PFSK-1 (cell line): ENCODE measurements around the gene ZNF511.

Source experiments
- FOXP2 ChIP-seq: optimal IDR thresholded peaks from 2 replicates; pipeline ENCODE3; 2011; ENCODE audit warnings: borderline replicate concordance, control low read depth, inconsistent platforms; ENCODE audit not compliant: insufficient read depth; ENCODE audit errors: extremely low read length, extremely low read depth
- POLR2AphosphoS5 ChIP-seq: IDR thresholded peaks from 2 replicates; pipeline ENCODE4 v1.6.1; 2012; ENCODE audit warnings: low read depth, mild to moderate bottlenecking, control low read depth, low read length, moderate library complexity
- SIN3A ChIP-seq: IDR thresholded peaks from 2 replicates; pipeline ENCODE4 v1.6.1; 2012; ENCODE audit warnings: mild to moderate bottlenecking, low read length, moderate library complexity, borderline replicate concordance; ENCODE audit not compliant: insufficient read depth
- TAF1 ChIP-seq: IDR thresholded peaks from 2 replicates; pipeline ENCODE4 v1.6.1; 2012; ENCODE audit warnings: low read length, control low read depth, borderline replicate concordance; ENCODE audit not compliant: insufficient read depth
- TF ChIP-seq, protein P1 (sequence below), 2 experiments: IDR thresholded peaks; 2 replicates each; pipeline versions ENCODE4 v1.6.1 to v1.8.0; 2011 to 2012; ENCODE audit warnings: low read depth in 2 of 2, low read length in 2 of 2, control low read depth in 1 of 2, inconsistent platforms in 1 of 2, mild to moderate bottlenecking in 1 of 2, moderate library complexity in 1 of 2; ENCODE audit not compliant: insufficient read depth in 1 of 2

ZNF511 gene

DNA sequence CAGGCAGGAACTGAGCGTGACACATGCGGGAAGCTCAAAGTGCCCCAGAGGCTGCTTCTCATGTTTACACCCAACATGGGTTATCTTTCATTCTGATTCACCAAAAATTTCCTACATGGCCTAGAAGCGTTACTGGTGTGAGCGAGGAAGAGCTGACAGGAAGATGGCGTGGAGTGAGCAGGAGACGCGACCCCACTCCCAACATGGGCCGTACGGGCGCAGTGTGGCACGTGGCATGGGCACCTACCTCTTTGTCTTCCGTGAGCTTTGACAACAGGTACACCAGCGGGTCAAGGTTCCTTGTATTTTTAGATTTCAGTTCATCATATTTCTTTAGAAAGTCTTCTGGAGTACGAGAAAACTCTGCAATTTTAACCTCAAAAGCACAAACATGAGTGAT is 9.0 kb upstream of the ZNF511 start:
- TF ChIP-seq TAF1 (no peak), POLR2AphosphoS5 (no peak), FOXP2 (no peak), SIN3A (no peak)
- TF ChIP-seq, protein P1, sequence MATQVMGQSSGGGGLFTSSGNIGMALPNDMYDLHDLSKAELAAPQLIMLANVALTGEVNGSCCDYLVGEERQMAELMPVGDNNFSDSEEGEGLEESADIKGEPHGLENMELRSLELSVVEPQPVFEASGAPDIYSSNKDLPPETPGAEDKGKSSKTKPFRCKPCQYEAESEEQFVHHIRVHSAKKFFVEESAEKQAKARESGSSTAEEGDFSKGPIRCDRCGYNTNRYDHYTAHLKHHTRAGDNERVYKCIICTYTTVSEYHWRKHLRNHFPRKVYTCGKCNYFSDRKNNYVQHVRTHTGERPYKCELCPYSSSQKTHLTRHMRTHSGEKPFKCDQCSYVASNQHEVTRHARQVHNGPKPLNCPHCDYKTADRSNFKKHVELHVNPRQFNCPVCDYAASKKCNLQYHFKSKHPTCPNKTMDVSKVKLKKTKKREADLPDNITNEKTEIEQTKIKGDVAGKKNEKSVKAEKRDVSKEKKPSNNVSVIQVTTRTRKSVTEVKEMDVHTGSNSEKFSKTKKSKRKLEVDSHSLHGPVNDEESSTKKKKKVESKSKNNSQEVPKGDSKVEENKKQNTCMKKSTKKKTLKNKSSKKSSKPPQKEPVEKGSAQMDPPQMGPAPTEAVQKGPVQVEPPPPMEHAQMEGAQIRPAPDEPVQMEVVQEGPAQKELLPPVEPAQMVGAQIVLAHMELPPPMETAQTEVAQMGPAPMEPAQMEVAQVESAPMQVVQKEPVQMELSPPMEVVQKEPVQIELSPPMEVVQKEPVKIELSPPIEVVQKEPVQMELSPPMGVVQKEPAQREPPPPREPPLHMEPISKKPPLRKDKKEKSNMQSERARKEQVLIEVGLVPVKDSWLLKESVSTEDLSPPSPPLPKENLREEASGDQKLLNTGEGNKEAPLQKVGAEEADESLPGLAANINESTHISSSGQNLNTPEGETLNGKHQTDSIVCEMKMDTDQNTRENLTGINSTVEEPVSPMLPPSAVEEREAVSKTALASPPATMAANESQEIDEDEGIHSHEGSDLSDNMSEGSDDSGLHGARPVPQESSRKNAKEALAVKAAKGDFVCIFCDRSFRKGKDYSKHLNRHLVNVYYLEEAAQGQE (IDR thresholded peaks at IDR 0.05; ENCODE audit: insufficient read depth in 1 of 2, low read depth in 2 of 2, low read length in 2 of 2): no peak

DNA sequence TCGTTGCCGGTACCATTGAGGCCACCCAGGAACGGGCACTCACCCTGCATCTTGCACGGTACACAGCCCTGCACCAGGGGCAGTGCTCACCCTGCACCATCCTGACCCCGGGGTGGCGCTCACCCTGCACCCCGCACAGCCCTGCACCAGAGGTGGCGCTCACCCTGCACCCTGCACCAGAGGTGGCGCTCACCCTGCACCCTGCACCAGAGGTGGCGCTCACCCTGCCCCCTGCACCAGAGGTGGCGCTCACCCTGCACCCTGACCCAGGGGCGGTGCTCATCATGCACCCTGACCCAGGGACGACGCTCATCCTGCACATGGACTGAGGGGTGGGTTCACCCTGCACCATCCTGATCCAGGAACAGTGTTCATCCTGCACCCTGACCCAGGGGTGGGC is 6.5 kb upstream of the ZNF511 start:
- TF ChIP-seq, protein P1 (IDR thresholded peaks at IDR 0.05; ENCODE audit: insufficient read depth in 1 of 2, low read depth in 2 of 2, low read length in 2 of 2): no peak

DNA sequence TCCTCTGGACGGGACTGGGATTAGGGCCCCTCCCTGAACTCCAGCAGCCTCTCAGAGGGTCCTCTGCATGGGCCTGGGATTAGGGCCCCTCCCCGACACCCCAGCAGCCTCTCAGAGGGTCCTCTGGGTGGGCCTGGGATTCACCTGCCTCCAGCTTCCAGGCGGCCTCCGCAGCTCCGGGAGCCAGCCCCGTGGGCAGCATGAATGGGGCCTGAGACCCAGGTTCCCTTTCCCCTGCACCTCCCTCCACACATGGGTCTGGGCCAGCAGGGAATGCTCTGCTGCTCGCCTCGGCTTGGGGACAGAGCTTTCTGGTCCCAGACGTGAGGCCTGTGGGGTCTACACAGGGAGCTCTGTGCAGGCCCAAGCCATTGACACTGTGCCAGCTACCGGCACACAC is 5.5 kb upstream of the ZNF511 start:
- TF ChIP-seq POLR2AphosphoS5 (no peak), SIN3A (no peak), FOXP2 (no peak), TAF1 (no peak)
- TF ChIP-seq, protein P1 (IDR thresholded peaks at IDR 0.05; ENCODE audit: insufficient read depth in 1 of 2, low read depth in 2 of 2, low read length in 2 of 2): no peak

DNA sequence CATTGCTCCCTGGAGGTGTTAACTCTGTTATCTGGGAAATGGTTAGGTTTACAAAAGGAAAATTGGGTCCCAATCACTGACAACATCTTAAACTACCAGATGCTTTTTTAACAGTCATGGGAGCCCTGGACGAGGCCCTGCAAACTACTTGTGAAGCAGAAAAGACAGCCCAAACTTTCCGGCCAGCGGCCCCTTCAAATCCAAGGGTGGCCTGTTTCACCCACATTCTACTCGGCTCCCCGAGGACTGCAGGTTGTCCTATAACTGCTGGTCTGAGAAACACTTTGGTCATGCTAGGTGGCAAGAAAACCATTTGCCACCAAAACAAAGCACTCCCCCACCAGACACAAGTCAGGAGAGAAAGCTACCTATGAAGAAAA is 2.6 kb upstream of the ZNF511 start:
- TF ChIP-seq SIN3A (no peak), POLR2AphosphoS5 (no peak), FOXP2 (no peak), TAF1 (no peak)
- TF ChIP-seq, protein P1 (IDR thresholded peaks at IDR 0.05; ENCODE audit: insufficient read depth in 1 of 2, low read depth in 2 of 2, low read length in 2 of 2): no peak

DNA sequence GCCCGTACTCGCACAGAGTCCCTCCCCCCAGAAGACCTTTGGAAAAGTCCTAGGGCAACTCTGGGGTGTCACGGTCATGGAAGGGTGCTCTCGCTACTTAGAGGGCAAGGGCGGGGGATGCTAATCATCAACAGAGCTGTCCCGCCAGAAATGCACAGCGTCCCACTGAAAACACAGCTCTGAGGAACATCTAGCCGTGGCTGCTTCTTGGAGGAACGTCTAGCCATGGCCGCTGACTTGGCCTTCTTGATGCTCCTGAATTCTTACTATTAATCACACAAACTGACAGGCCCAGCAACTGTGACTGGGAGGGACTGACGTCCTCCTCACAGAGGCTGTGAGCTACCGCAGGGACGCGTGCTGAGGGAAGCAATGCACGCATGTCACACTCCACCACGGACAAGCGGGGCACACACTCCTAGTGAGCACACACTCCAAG is 1.8 kb upstream of the ZNF511 start:
- TF ChIP-seq FOXP2 (no peak), SIN3A (no peak), TAF1 (no peak), POLR2AphosphoS5 (no peak)
- TF ChIP-seq, protein P1 (IDR thresholded peaks at IDR 0.05; ENCODE audit: insufficient read depth in 1 of 2, low read depth in 2 of 2, low read length in 2 of 2): no peak
